Mesothelial cell of epicardium (in vitro differentiated cells): ENCODE data around the gene ERVMER34-1. TPM values are rescaled to one million over a fixed set of nuclear protein-coding genes. Genes with fewer than 3 reads are reported as not detected.
A peak's percentile ranks its signal among the peaks of the same experiment; 100 is the strongest.

Source experiments
- DNase-seq, 2 experiments: peaks; one replicate each; pipeline ENCODE4 v3.0.0; 2021; ENCODE audit warnings: low spot score in 2 of 2; ENCODE audit not compliant: unreplicated experiment in 2 of 2
- H3K27ac Mint-ChIP-seq: 2 replicates; pipeline ENCODE4 v1.8.0; 2021; ENCODE audit warnings: mixed read lengths
- H3K27me3 Mint-ChIP-seq: 2 replicates; pipeline ENCODE4 v1.8.0; 2021; ENCODE audit warnings: low read depth, mixed read lengths
- H3K36me3 Mint-ChIP-seq: 2 replicates; pipeline ENCODE4 v1.8.0; 2021; ENCODE audit warnings: mixed read lengths
- H3K4me1 Mint-ChIP-seq: 2 replicates; pipeline ENCODE4 v1.8.0; 2021; ENCODE audit warnings: mixed read lengths
- H3K4me3 Mint-ChIP-seq: 2 replicates; pipeline ENCODE4 v1.8.0; 2021; ENCODE audit warnings: mild to moderate bottlenecking, moderate library complexity, mixed read lengths
- H3K9me3 Mint-ChIP-seq: 2 replicates; pipeline ENCODE4 v1.8.0; 2021; ENCODE audit warnings: mixed read lengths
- CTCF ChIP-seq: fragments of 200-600 bp; sonication (generic); IDR thresholded peaks from one replicate; pipeline ENCODE4 v1.5.0; 2021; ENCODE audit warnings: antibody characterized with exemption; ENCODE audit not compliant: unreplicated experiment
- total RNA-seq: library from RNA; stranded (reverse); gene quantifications from 3 replicates; pipeline ENCODE4 v1.2.1, GENCODE V29; 2021

Gene ERVMER34-1
- total RNA-seq, 1 donor from 2014 or later: 3.6 TPM

- Mint-ChIP-seq H3K9me3 (peaks cover 7% of the 10 kb centered on the region), H3K4me3 (no peak overlapping the region), H3K36me3 (peaks cover 5% of the 10 kb centered on the region), H3K27ac (no peak overlapping the region), H3K27me3 (no peaks in the 10 kb centered on the region), H3K4me1 (no peaks in the 10 kb centered on the region)
- no peak for DNase-seq
- TF ChIP-seq CTCF: no peak
Measured at GRCh38 chr4:52743444-52744019, 7.7 kb downstream of the ERVMER34-1 start.

GRCh38 chr4:52729586-52729985, 21.6 kb downstream of the ERVMER34-1 start:
- TF ChIP-seq CTCF: no peak
- no peaks in the 10 kb centered on the region for H3K36me3 Mint-ChIP-seq
- H3K27me3 Mint-ChIP-seq: no peaks in the 10 kb centered on the region
- H3K27ac Mint-ChIP-seq: no peak overlapping the region
- H3K4me3 Mint-ChIP-seq: no peak overlapping the region
- H3K9me3 Mint-ChIP-seq: no peaks in the 10 kb centered on the region
- H3K4me1 Mint-ChIP-seq: peaks cover 11% of the 10 kb centered on the region
- no peak for DNase-seq

- H3K27ac Mint-ChIP-seq: peak overlapping the region; percentile 58
- H3K4me3 Mint-ChIP-seq: no peak overlapping the region
- TF ChIP-seq CTCF: no peak
- no peaks in the 10 kb centered on the region for H3K36me3 Mint-ChIP-seq
- H3K27me3 Mint-ChIP-seq: no peaks in the 10 kb centered on the region
- H3K9me3 Mint-ChIP-seq: no peaks in the 10 kb centered on the region
- DNase-seq: no peak
- H3K4me1 Mint-ChIP-seq: peaks cover 11% of the 10 kb centered on the region
Measured at GRCh38 chr4:52728691-52729240, 22.5 kb downstream of the ERVMER34-1 start.

- no peak for TF ChIP-seq CTCF
- no peak overlapping the region for H3K27ac Mint-ChIP-seq
- no peaks in the 10 kb centered on the region for H3K36me3 Mint-ChIP-seq
- no peak overlapping the region for H3K4me3 Mint-ChIP-seq
- DNase-seq: no peak
- no peaks in the 10 kb centered on the region for H3K27me3 Mint-ChIP-seq
- no peaks in the 10 kb centered on the region for H3K9me3 Mint-ChIP-seq
- peaks cover 15% of the 10 kb centered on the region for H3K4me1 Mint-ChIP-seq
Measured at GRCh38 chr4:52726826-52727580, 24.2 kb downstream of the ERVMER34-1 start.

- Mint-ChIP-seq H3K27ac (peak overlapping the region; percentile 87), H3K9me3 (no peaks in the 10 kb centered on the region), H3K27me3 (no peaks in the 10 kb centered on the region), H3K36me3 (peaks cover 8% of the 10 kb centered on the region), H3K4me1 (peaks cover 4% of the 10 kb centered on the region), H3K4me3 (peak overlapping the region; percentile 76)
- no peak for TF ChIP-seq CTCF
- peak; percentile 84 to 87 for DNase-seq
Measured at GRCh38 chr4:52721968-52722815, 29.0 kb downstream of the ERVMER34-1 start.
